Activated naive CD4-positive, alpha-beta T cell treated with Interleukin-2 at 50 U/mL for 16 hours (primary cell): ENCODE results near the gene WDR4.
"Not testable (repeated sequence)": the region's sequence is repeated elsewhere in the genome, so short reads cannot be mapped to it uniquely, and the experiment has no call there.

Experiments used
- DNase-seq: peaks from one replicate; pipeline ENCODE4 v3.0.0-alpha.2; 2020

Gene WDR4

GRCh38 chr21:42837421-42838211, 41.7 kb downstream of the WDR4 start:
- DNase-seq, result no peak

GRCh38 chr21:42836767-42837301, 42.5 kb downstream of the WDR4 start:
- no peak for DNase-seq

GRCh38 chr21:42836402-42836666, 43.0 kb downstream of the WDR4 start:
- no peak for DNase-seq

- DNase-seq, result no peak
Measured at GRCh38 chr21:42835611-42836401, 43.5 kb downstream of the WDR4 start.

GRCh38 chr21:42835211-42835610, 44.1 kb downstream of the WDR4 start:
- DNase-seq, result no peak

GRCh38 chr21:42834726-42835191, 44.6 kb downstream of the WDR4 start:
- DNase-seq, result no peak

GRCh38 chr21:42833859-42834725, 45.2 kb downstream of the WDR4 start:
- no peak for DNase-seq

- peak; percentile 62 for DNase-seq
Measured at GRCh38 chr21:42833439-42833815, 45.9 kb downstream of the WDR4 start.

- not testable (repeated sequence) for DNase-seq
Measured at GRCh38 chr21:42832321-42832630, 47.1 kb downstream of the WDR4 start.

GRCh38 chr21:42830456-42831455, 48.6 kb downstream of the WDR4 start:
- DNase-seq, result peak; percentile 28

- DNase-seq, result no peak
Measured at GRCh38 chr21:42829954-42830353, 49.4 kb downstream of the WDR4 start.

GRCh38 chr21:42829417-42829816, 49.9 kb downstream of the WDR4 start:
- DNase-seq, result no peak

- no peak for DNase-seq
Measured at GRCh38 chr21:42827588-42827987, 51.8 kb downstream of the WDR4 start.

GRCh38 chr21:42820616-42821465, 58.5 kb downstream of the WDR4 start:
- no peak for DNase-seq

GRCh38 chr21:42819861-42820615, 59.3 kb downstream of the WDR4 start:
- no peak for DNase-seq

GRCh38 chr21:42818328-42818749, 61.0 kb downstream of the WDR4 start:
- DNase-seq, result peak; percentile 72

- no peak for DNase-seq
Measured at GRCh38 chr21:42815217-42815616, 64.1 kb downstream of the WDR4 start.

- not testable (repeated sequence) for DNase-seq
Measured at GRCh38 chr21:42812528-42813241, 66.7 kb downstream of the WDR4 start.

- DNase-seq, result no peak
Measured at GRCh38 chr21:42811960-42812359, 67.4 kb downstream of the WDR4 start.
